Osteoblast (primary cell): ENCODE data around the gene PTPRZ1. TPM values are rescaled to one million over a fixed set of nuclear protein-coding genes. Genes with fewer than 3 reads are reported as not detected.

ENCODE experiments used
- DNase-seq: peaks from one replicate; pipeline ENCODE4 v3.0.0; 2011; ENCODE audit warnings: low spot score, mixed read lengths; ENCODE audit not compliant: insufficient read length; ENCODE audit errors: missing footprints
- H2AFZ ChIP-seq: 2 replicates; pipeline ENCODE4 v1.6.0; 2011; ENCODE audit warnings: mild to moderate bottlenecking, low read length
- H3K27ac ChIP-seq: 2 replicates; pipeline ENCODE4 v1.5.1; 2011; ENCODE audit warnings: mild to moderate bottlenecking, low read depth, low read length, moderate library complexity
- H3K27me3 ChIP-seq: 2 replicates; pipeline ENCODE4 v1.6.0; 2012; ENCODE audit warnings: mild to moderate bottlenecking, control low read depth, inconsistent platforms, low read length, moderate library complexity; ENCODE audit not compliant: insufficient read depth
- H3K36me3 ChIP-seq: 2 replicates; pipeline ENCODE4 v1.5.1; 2011; ENCODE audit warnings: mild to moderate bottlenecking, low read length, control low read depth, moderate library complexity; ENCODE audit not compliant: insufficient read depth
- H3K4me1 ChIP-seq: 2 replicates; pipeline ENCODE4 v1.5.1; 2011; ENCODE audit warnings: mild to moderate bottlenecking, low read length, control low read depth, moderate library complexity; ENCODE audit not compliant: insufficient read depth
- H3K4me2 ChIP-seq: 2 replicates; pipeline ENCODE4 v1.6.0; 2011; ENCODE audit warnings: mild to moderate bottlenecking, low read length; ENCODE audit not compliant: insufficient read depth
- H3K4me3 ChIP-seq: fragments of 200-600 bp; sonication (generic); 3 replicates; pipeline ENCODE4 v1.5.1; 2012; ENCODE audit warnings: mild to moderate bottlenecking, low read length, inconsistent platforms; ENCODE audit not compliant: insufficient read depth
- H3K79me2 ChIP-seq: 2 replicates; pipeline ENCODE4 v1.6.0; 2012; ENCODE audit warnings: mild to moderate bottlenecking, low read length, control low read depth, inconsistent platforms; ENCODE audit not compliant: insufficient read depth
- H3K9me3 ChIP-seq: 2 replicates; pipeline ENCODE4 v1.5.1; 2011; ENCODE audit warnings: low read depth, low read length, control low read depth
- H4K20me1 ChIP-seq: 2 replicates; pipeline ENCODE4 v1.6.0; 2012; ENCODE audit warnings: mild to moderate bottlenecking, low read length, control low read depth; ENCODE audit not compliant: insufficient read depth
- total RNA-seq: library from RNA; depleted of rRNA; stranded (reverse); fragments of >200 nt; gene quantifications from 2 replicates; pipeline ENCODE4 v1.2.3, GENCODE V29; 2012
- TF ChIP-seq, protein P1 (sequence below): IDR thresholded peaks from 2 replicates; pipeline ENCODE4 v1.5.1; 2011; ENCODE audit warnings: mild to moderate bottlenecking, low read depth, low read length, moderate library complexity; ENCODE audit errors: extremely low read depth

The PTPRZ1 gene
- total RNA-seq, 1 donor = not detected

DNA sequence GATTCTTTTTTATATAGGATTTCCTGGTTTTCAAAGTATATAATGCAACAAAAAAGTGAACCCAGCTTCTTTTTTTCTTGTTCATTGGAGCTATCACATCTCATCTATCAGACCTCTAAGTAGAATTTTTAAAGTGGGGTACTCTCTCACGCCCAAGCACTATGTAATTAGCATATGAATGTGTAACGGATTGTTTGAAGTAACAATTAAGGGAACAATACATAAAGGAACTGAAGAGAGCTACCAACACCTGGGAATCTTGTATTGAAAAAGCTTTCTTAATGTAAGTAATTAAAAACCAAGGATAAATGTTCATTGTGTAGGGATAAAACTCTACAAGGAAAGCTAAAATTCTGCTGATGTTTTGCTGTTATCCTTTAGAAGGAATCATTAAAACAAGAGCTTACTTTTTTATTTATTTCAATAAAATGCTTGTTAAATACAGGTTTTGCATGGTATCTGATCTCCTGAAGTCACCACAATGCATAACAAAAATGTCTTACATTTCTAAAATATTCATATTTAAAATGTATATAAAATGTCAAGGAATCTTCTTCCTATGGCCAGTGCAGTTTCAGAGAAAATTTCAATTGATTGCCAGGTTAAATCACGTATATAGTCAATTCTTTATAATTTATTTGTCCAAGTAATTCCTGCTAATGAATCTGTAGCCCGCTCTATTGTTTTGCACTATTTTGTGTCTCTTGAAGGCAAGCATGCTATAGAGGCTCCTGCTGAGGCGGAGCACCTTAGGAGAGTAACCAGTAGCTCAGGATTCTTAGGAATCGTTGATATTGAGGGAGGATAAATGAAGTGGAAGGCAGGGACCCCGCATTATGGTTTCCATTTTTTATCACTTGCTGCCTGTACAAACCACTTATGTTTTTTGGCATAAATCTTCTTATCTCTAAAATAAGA is 51.6 kb downstream of the PTPRZ1 start:
- no peak for DNase-seq
- no peaks in the 10 kb centered on the region for H3K27me3 ChIP-seq
- no peak overlapping the region for H3K4me3 ChIP-seq
- H3K79me2 ChIP-seq = no peaks in the 10 kb centered on the region
- H3K36me3 ChIP-seq = no peaks in the 10 kb centered on the region
- H3K4me2 ChIP-seq = no peak overlapping the region
- H3K27ac ChIP-seq = no peak overlapping the region
- H3K4me1 ChIP-seq = no peaks in the 10 kb centered on the region
- H2AFZ ChIP-seq = no peak overlapping the region
- H4K20me1 ChIP-seq = no peaks in the 10 kb centered on the region
- no peaks in the 10 kb centered on the region for H3K9me3 ChIP-seq
- TF ChIP-seq, protein P1, sequence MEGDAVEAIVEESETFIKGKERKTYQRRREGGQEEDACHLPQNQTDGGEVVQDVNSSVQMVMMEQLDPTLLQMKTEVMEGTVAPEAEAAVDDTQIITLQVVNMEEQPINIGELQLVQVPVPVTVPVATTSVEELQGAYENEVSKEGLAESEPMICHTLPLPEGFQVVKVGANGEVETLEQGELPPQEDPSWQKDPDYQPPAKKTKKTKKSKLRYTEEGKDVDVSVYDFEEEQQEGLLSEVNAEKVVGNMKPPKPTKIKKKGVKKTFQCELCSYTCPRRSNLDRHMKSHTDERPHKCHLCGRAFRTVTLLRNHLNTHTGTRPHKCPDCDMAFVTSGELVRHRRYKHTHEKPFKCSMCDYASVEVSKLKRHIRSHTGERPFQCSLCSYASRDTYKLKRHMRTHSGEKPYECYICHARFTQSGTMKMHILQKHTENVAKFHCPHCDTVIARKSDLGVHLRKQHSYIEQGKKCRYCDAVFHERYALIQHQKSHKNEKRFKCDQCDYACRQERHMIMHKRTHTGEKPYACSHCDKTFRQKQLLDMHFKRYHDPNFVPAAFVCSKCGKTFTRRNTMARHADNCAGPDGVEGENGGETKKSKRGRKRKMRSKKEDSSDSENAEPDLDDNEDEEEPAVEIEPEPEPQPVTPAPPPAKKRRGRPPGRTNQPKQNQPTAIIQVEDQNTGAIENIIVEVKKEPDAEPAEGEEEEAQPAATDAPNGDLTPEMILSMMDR = no peak

DNA sequence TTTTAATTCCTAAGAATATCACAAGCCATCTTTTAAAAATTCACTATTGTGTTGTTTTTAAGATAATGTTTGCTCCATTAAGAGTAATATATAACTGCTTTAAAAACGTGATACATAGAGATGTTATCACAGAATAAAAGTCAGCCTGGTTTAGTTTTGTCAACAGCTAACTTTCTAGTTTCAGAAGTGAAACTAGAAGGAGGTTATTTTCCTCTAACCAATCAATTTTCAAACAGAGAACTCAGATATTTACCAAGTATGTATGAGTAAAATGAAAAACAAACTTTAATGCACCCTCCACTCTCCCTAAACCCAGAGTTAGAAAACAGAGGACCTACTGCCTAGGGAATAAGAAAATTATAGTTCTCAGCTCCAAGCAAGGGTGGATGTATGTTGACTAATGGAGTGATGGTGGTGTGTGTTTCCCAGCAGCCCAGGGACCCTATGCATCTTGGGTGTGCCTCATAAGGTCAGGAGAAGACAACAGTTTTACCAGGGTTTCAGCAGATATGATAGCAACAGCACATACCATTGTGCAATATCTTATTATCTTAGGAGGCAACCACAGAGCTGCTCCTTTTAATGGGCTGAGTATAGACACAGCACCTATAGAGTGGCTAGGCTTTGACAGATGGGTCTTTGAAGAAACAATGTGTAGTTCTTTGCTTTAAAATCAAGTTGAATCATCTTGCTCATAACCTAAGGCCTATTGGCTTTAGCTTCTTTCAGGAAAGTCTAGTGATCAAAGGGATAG is 58.4 kb downstream of the PTPRZ1 start:
- no peaks in the 10 kb centered on the region for H3K9me3 ChIP-seq
- H4K20me1 ChIP-seq = no peaks in the 10 kb centered on the region
- no peak overlapping the region for H3K4me2 ChIP-seq
- TF ChIP-seq, protein P1 = no peak
- no peak for DNase-seq
- H3K79me2 ChIP-seq = no peaks in the 10 kb centered on the region
- H2AFZ ChIP-seq = no peak overlapping the region
- no peak overlapping the region for H3K27ac ChIP-seq
- no peaks in the 10 kb centered on the region for H3K27me3 ChIP-seq
- H3K36me3 ChIP-seq = no peaks in the 10 kb centered on the region
- H3K4me3 ChIP-seq = no peak overlapping the region
- no peaks in the 10 kb centered on the region for H3K4me1 ChIP-seq

DNA sequence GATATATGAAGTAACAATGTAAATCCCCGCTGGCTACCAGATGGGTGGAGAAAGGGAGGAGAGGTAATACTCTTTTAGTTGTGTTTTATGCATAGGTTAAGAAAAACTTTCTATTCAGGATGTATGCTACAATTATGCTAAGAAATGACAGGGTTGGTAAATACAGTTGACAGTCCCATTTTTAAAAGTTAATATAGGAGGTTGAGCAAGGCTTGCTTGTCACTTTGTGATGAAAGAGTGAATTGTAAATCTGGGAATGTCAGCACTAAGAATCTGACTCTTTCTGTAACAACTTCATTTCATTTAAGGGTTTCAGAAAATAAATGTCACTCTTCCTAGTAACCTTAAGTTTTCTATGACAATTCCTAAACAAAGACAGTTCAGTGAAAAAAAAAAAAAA is 59.8 kb downstream of the PTPRZ1 start:
- no peak overlapping the region for H3K27ac ChIP-seq
- H4K20me1 ChIP-seq = no peaks in the 10 kb centered on the region
- no peaks in the 10 kb centered on the region for H3K4me1 ChIP-seq
- no peak overlapping the region for H3K4me2 ChIP-seq
- H3K9me3 ChIP-seq = no peaks in the 10 kb centered on the region
- H3K36me3 ChIP-seq = no peaks in the 10 kb centered on the region
- no peaks in the 10 kb centered on the region for H3K27me3 ChIP-seq
- H3K4me3 ChIP-seq = no peak overlapping the region
- DNase-seq = no peak
- TF ChIP-seq, protein P1 = no peak
- no peaks in the 10 kb centered on the region for H3K79me2 ChIP-seq
- no peak overlapping the region for H2AFZ ChIP-seq
